Measurements from ENCODE around the gene THSD8. TPM values are rescaled to one million over a fixed set of nuclear protein-coding genes. Genes with fewer than 3 reads are reported as not detected.

THSD8 gene
- polyA plus RNA-seq, 1 donor from 2014 or later, result not detected

DNA sequence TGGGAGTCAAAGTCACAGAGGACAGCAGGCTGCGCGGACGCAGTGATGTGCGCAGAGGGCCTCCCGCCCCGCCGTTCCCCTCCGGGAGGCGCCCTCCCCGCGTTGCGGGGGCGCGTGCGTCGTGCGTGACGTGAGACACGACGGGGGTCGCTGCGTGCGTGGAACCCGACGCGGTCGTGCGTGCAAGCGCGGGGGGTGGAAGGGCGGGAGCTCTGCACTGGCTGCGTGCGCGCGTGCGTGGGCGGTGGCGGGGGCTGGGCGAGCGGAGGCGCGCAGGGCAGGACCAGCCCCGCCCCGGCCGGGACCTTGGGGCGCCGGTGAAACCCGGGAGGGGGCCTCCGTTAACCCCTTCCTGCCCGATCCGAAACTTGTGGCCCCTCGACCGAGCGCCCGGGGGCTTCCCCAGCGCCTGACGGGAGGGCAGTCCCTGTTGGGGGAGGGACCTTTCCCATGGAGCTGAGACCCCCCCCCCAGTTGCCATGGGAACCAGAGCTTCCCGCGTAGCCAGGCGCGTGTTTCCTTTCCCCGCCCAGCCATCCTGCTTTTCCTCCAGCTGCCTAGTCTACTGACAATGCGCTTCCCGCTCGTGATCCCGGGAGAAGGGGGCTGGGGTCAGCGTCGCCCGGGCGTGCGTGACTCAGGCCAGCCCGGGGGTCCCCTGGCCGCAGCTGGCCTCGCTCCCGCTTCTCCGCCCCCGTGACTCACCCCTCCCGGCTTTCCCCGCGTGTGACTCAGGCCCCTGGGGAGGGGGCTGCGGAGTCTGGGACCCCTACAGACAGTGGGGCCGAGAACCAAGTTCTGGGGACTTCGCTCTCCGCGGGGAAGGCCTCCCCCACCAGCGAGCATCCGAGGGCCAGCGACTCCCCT, 19.2 kb upstream of the THSD8 start:
- Histone ChIP-seq H3K9me2 (ENCODE audit: insufficient read depth, low read length) (no peaks in the 10 kb centered on the region), H3K9me3 (ENCODE audit: low read length) (no peaks in the 10 kb centered on the region), H4K20me1 (ENCODE audit: insufficient read depth) (no peaks in the 10 kb centered on the region), H3F3A (ENCODE audit: insufficient read depth, low read length, poor library complexity, severe bottlenecking) (no peaks in the 10 kb centered on the region), H3K36me3 (ENCODE audit: insufficient read depth, low read length) (no peaks in the 10 kb centered on the region), H3K27ac (ENCODE audit: low read length) (peak overlapping the region; percentile 70), H3K9ac (ENCODE audit: low read length) (peak overlapping the region; percentile 85), H3K4me2 (ENCODE audit: low read length) (peak overlapping the region; percentile 70), H3K4me3 (ENCODE audit: low read length) (peak overlapping the region; percentile 75), H3K27me3 (ENCODE audit: insufficient read depth, low read depth, low read length) (no peaks in the 10 kb centered on the region), H3K79me2 (replicated peaks; ENCODE audit: insufficient read depth, low read length) (no peaks in the 10 kb centered on the region), H2AFZ (ENCODE audit: low read depth, low read length) (peak overlapping the region; percentile 31)
- TF ChIP-seq TAF1 (IDR thresholded peaks at IDR 0.05; ENCODE audit: low read depth), result no peak
- peak; percentile 92 for TF ChIP-seq MXI1 (conservative IDR thresholded peaks at IDR 0.05; ENCODE audit: poor library complexity, severe bottlenecking)
- TF ChIP-seq, protein P1, sequence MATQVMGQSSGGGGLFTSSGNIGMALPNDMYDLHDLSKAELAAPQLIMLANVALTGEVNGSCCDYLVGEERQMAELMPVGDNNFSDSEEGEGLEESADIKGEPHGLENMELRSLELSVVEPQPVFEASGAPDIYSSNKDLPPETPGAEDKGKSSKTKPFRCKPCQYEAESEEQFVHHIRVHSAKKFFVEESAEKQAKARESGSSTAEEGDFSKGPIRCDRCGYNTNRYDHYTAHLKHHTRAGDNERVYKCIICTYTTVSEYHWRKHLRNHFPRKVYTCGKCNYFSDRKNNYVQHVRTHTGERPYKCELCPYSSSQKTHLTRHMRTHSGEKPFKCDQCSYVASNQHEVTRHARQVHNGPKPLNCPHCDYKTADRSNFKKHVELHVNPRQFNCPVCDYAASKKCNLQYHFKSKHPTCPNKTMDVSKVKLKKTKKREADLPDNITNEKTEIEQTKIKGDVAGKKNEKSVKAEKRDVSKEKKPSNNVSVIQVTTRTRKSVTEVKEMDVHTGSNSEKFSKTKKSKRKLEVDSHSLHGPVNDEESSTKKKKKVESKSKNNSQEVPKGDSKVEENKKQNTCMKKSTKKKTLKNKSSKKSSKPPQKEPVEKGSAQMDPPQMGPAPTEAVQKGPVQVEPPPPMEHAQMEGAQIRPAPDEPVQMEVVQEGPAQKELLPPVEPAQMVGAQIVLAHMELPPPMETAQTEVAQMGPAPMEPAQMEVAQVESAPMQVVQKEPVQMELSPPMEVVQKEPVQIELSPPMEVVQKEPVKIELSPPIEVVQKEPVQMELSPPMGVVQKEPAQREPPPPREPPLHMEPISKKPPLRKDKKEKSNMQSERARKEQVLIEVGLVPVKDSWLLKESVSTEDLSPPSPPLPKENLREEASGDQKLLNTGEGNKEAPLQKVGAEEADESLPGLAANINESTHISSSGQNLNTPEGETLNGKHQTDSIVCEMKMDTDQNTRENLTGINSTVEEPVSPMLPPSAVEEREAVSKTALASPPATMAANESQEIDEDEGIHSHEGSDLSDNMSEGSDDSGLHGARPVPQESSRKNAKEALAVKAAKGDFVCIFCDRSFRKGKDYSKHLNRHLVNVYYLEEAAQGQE (IDR thresholded peaks at IDR 0.05; ENCODE audit: borderline replicate concordance), result peak; percentile 78
- TF ChIP-seq SMC3 (conservative IDR thresholded peaks at IDR 0.05; ENCODE audit: poor library complexity), result peak; percentile 24
- peak; percentile 68 for TF ChIP-seq EP300 (conservative IDR thresholded peaks at IDR 0.05; ENCODE audit: poor library complexity, severe bottlenecking)
- peak; percentile 52 for TF ChIP-seq POLR2AphosphoS5 (IDR thresholded peaks at IDR 0.05)
- TF ChIP-seq EZH2 (IDR thresholded peaks at IDR 0.05; ENCODE audit: borderline replicate concordance, insufficient read depth, low read length, poor library complexity, severe bottlenecking), result no peak
- TF ChIP-seq, protein P2, sequence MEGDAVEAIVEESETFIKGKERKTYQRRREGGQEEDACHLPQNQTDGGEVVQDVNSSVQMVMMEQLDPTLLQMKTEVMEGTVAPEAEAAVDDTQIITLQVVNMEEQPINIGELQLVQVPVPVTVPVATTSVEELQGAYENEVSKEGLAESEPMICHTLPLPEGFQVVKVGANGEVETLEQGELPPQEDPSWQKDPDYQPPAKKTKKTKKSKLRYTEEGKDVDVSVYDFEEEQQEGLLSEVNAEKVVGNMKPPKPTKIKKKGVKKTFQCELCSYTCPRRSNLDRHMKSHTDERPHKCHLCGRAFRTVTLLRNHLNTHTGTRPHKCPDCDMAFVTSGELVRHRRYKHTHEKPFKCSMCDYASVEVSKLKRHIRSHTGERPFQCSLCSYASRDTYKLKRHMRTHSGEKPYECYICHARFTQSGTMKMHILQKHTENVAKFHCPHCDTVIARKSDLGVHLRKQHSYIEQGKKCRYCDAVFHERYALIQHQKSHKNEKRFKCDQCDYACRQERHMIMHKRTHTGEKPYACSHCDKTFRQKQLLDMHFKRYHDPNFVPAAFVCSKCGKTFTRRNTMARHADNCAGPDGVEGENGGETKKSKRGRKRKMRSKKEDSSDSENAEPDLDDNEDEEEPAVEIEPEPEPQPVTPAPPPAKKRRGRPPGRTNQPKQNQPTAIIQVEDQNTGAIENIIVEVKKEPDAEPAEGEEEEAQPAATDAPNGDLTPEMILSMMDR (IDR thresholded peaks at IDR 0.05; ENCODE audit: poor library complexity, severe bottlenecking), result peak; percentile 36
- no peak for TF ChIP-seq RAD21 (conservative IDR thresholded peaks at IDR 0.05)

DNA sequence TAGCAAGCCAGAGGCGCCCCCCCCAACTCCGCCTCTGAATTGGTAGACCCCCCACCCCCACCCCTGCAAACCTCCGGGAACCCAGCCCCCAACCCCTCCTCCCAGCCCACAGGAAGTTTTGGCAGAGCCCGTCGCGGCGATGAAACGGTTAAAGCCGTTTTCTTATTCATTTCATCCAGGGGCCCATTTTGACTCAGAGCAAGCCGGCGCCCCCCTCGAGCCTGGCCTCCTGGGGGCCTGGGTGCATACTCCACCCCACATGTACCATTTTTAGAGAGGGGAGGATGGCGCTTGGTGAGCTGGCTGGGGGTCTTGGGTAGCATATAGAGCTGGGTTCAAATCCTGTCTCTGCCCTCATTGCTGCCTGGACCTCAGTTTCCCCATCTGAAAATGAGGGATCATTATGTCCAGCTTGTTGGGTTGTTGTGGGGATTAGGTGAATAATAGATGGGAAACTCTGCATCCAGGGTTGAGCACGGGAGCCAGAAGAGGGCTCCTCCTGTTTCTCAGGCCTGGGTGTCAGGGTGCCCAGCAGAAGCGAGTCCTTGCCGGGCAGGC, 18.5 kb upstream of the THSD8 start:
- H3K4me3 ChIP-seq (ENCODE audit: low read length), result peak overlapping the region; percentile 75
- no peaks in the 10 kb centered on the region for H3K9me2 ChIP-seq (ENCODE audit: insufficient read depth, low read length)
- H3K9me3 ChIP-seq (ENCODE audit: low read length), result no peaks in the 10 kb centered on the region
- H3F3A ChIP-seq (ENCODE audit: insufficient read depth, low read length, poor library complexity, severe bottlenecking), result no peaks in the 10 kb centered on the region
- no peaks in the 10 kb centered on the region for H3K36me3 ChIP-seq (ENCODE audit: insufficient read depth, low read length)
- H3K27me3 ChIP-seq (ENCODE audit: insufficient read depth, low read depth, low read length), result no peaks in the 10 kb centered on the region
- H3K4me2 ChIP-seq (ENCODE audit: low read length), result peak overlapping the region; percentile 70
- peak overlapping the region; percentile 85 for H3K9ac ChIP-seq (ENCODE audit: low read length)
- H3K79me2 ChIP-seq (replicated peaks; ENCODE audit: insufficient read depth, low read length), result no peaks in the 10 kb centered on the region
- no peak overlapping the region for H2AFZ ChIP-seq (ENCODE audit: low read depth, low read length)
- TF ChIP-seq EZH2 (IDR thresholded peaks at IDR 0.05; ENCODE audit: borderline replicate concordance, insufficient read depth, low read length, poor library complexity, severe bottlenecking), result no peak
- TF ChIP-seq, protein P2 (IDR thresholded peaks at IDR 0.05; ENCODE audit: poor library complexity, severe bottlenecking), result no peak
- no peak for TF ChIP-seq TAF1 (IDR thresholded peaks at IDR 0.05; ENCODE audit: low read depth)
- TF ChIP-seq SMC3 (conservative IDR thresholded peaks at IDR 0.05; ENCODE audit: poor library complexity), result no peak
- no peak for TF ChIP-seq EP300 (conservative IDR thresholded peaks at IDR 0.05; ENCODE audit: poor library complexity, severe bottlenecking)
- TF ChIP-seq, protein P1 (IDR thresholded peaks at IDR 0.05; ENCODE audit: borderline replicate concordance), result no peak
- TF ChIP-seq RAD21 (conservative IDR thresholded peaks at IDR 0.05), result no peak
- no peak for TF ChIP-seq MXI1 (conservative IDR thresholded peaks at IDR 0.05; ENCODE audit: poor library complexity, severe bottlenecking)
- no peak for TF ChIP-seq POLR2AphosphoS5 (IDR thresholded peaks at IDR 0.05)
- no peaks in the 10 kb centered on the region for H4K20me1 ChIP-seq (ENCODE audit: insufficient read depth)
- H3K27ac ChIP-seq (ENCODE audit: low read length), result peak overlapping the region; percentile 70
